Liver (tissue), 3 donors: Measurements from ENCODE around the gene AURKB.

Source experiments
- SP1 ChIP-seq: IDR thresholded peaks from 2 replicates; pipeline ENCODE4 v1.6.1; 2018; ENCODE audit warnings: antibody characterized with exemption, mild to moderate bottlenecking
- TF ChIP-seq, protein P1 (sequence below): fragments of 150-350 bp; IDR thresholded peaks from 2 replicates; pipeline ENCODE4 v1.5.1; 2017; ENCODE audit warnings: improper control_type of control experiment, low read depth, low read length; ENCODE audit not compliant: missing input control
- donor health status: healthy.
- donor health status: healthy.

DNA sequence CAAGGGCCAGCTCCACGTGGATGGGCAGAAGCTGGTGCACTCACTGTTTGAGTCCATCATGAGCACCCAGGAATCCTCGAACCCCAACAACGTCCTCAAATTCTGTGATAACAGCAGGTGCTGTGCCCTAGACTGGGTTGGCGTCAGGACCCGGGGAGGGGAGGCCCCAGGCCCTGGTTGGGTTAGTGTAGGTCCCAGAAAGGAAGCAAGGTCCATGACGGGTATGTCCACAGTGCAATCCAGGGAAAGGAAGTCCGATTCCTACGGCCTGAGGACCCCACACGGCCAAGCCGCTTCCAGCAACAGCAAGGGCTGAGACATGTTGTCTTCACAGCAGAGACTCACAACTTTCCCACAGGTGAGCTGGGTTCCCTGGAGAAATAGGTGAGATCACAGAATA is 45.9 kb upstream of the AURKB start:
- TF ChIP-seq, protein P1, sequence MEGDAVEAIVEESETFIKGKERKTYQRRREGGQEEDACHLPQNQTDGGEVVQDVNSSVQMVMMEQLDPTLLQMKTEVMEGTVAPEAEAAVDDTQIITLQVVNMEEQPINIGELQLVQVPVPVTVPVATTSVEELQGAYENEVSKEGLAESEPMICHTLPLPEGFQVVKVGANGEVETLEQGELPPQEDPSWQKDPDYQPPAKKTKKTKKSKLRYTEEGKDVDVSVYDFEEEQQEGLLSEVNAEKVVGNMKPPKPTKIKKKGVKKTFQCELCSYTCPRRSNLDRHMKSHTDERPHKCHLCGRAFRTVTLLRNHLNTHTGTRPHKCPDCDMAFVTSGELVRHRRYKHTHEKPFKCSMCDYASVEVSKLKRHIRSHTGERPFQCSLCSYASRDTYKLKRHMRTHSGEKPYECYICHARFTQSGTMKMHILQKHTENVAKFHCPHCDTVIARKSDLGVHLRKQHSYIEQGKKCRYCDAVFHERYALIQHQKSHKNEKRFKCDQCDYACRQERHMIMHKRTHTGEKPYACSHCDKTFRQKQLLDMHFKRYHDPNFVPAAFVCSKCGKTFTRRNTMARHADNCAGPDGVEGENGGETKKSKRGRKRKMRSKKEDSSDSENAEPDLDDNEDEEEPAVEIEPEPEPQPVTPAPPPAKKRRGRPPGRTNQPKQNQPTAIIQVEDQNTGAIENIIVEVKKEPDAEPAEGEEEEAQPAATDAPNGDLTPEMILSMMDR: no peak
- no peak for TF ChIP-seq SP1
